GM19023 (cell line): Measurements from ENCODE around the gene COASY.
A peak's percentile ranks its signal among the peaks of the same experiment; 100 is the strongest.
"Not testable (repeated sequence)": the region's sequence is repeated elsewhere in the genome, so short reads cannot be mapped to it uniquely, and the experiment has no call there.

Experiments used
- ATAC-seq: cut with Tn5 transposase; IDR thresholded peaks from one replicate; pipeline ENCODE4 v1.9.1; 2021; ENCODE audit warnings: mild to moderate bottlenecking, moderate library complexity; ENCODE audit not compliant: unreplicated experiment

Gene COASY

GRCh38 chr17:42531455-42532354 lies 30.2 kb upstream of the COASY start:
- no peak for ATAC-seq

GRCh38 chr17:42535155-42536047 lies 26.5 kb upstream of the COASY start:
- ATAC-seq: peak; percentile 9

- ATAC-seq: peak; percentile 88
Measured at GRCh38 chr17:42536048-42536371, 25.9 kb upstream of the COASY start, which contains the start of gene NAGLU. TSS of gene NAGLU (plus strand) at chr17:42536241. CDS start at chr17:42536273, 32 bp downstream.

DNA sequence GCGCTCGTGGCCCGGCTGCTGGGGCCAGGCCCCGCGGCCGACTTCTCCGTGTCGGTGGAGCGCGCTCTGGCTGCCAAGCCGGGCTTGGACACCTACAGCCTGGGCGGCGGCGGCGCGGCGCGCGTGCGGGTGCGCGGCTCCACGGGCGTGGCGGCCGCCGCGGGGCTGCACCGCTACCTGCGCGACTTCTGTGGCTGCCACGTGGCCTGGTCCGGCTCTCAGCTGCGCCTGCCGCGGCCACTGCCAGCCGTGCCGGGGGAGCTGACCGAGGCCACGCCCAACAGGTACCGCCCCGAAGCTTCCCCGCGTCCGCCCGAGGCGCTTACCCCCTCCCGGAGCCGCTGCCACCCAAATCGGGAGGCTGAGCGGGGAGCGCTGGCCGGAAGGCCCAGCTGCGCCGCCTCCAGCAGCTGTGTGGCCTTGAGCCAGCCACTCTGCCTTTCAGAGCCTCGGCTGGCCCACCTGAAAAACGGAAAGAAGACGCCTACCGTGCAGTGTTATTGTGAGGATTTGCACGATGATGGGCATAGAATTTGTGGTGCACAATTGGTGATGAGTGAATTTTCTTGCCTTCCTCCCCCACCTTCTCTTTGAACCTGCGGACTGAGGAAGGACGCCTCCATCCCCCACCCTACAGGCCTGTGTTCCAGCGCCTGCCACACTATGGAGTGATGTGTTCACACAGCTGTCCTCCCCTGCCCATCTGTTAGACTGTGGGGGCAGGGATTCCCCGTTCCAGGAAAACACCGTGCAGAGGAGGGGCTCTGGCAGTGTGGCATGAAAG lies 25.4 kb upstream of the COASY start:
- ATAC-seq: peak; percentile 61

DNA sequence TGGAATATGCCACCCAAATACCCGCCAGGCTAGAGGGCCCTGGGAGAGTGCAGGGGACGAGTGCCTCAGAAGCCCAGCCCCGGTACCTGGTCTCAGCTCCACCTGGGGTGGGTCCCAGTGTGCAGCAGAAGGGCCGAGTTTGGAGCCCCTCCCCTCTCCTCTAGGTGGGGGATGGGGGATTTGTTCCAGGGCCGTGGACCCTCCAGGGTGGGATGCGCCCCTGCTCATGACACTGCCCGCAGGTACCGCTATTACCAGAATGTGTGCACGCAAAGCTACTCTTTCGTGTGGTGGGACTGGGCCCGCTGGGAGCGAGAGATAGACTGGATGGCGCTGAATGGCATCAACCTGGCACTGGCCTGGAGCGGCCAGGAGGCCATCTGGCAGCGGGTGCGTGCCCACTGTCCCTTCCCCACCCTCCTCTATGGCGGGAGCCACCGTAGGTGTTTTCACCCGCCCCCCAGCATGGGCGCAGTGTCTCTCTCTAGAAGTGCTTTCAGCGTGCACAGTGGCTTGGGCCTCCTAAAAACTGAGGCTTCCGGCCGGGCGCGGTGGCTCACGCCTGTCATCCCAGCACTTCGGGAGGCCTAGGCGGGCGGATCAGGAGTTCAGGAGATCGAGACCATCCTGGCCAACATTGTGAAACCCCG lies 24.7 kb upstream of the COASY start:
- no peak for ATAC-seq

DNA sequence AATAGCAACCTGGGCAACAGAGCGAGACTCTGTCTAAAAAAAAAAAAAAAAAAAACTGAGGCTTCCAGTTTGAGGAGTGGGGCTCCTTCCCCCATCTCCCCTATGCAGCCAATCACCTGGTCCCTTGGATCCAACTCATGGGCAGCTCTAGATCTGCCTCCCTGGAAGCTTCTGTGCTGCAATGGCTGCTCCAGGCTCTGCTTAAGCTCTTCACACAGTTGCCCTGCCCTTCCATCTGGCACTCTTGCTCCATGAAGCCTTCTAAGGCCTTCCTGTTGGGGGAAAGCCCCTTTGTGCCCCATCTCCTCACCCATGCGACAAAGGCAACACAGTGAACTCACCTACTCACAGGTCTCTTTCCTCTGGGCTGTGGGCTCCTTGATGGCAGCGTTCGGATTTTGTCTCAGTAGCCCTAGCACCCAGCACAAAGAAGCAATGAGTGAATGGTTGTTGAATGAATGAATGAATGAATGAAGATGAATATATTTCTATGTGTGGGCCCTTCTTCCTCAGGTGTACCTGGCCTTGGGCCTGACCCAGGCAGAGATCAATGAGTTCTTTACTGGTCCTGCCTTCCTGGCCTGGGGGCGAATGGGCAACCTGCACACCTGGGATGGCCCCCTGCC lies 24.0 kb upstream of the COASY start:
- no peak for ATAC-seq

DNA sequence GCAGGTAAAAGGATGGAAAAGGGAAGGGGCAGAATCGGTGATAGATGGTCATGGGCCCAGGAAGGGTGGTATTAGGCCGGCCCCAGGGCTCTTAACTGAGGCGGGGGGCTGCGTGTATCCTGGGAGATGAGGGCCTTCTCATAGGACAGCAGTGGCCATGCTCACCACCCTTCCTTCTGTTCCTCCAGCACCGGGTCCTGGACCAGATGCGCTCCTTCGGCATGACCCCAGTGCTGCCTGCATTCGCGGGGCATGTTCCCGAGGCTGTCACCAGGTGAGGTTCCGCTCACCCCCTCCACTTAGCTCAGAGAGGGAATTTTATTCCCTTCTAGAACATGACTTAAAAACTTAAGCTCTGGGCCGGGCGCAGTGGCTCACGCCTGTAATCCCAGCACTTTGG lies 23.5 kb upstream of the COASY start:
- ATAC-seq: no peak

GRCh38 chr17:42540558-42540957 lies 21.4 kb upstream of the COASY start:
- not testable (repeated sequence) for ATAC-seq

GRCh38 chr17:42541041-42541833 lies 20.7 kb upstream of the COASY start:
- no peak for ATAC-seq

GRCh38 chr17:42543190-42544079 lies 18.5 kb upstream of the COASY start:
- ATAC-seq: no peak

GRCh38 chr17:42544874-42545283 lies 17.1 kb upstream of the COASY start:
- no peak for ATAC-seq

- ATAC-seq: not testable (repeated sequence)
Measured at GRCh38 chr17:42545755-42546505, 16.0 kb upstream of the COASY start.

- no peak for ATAC-seq
Measured at GRCh38 chr17:42547001-42547461, 14.9 kb upstream of the COASY start.

DNA sequence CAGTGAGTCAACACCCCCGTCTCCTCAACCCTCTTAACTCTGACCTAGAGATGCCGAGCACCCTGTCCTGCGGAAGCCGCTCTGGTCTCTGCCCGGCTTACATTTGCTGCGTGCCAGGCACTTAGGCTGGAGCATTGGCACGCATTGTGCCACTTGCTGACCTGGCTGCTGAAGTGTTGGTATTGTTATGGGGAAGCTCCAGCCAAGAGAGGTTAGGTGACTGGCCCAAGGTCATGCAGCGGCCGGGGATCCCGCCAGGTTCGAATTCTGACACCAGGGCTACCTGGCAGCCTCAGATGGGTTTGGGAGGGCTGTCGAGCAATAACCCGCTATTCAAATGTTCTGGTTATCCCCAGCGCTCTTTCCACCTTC lies 14.3 kb upstream of the COASY start:
- no peak for ATAC-seq

DNA sequence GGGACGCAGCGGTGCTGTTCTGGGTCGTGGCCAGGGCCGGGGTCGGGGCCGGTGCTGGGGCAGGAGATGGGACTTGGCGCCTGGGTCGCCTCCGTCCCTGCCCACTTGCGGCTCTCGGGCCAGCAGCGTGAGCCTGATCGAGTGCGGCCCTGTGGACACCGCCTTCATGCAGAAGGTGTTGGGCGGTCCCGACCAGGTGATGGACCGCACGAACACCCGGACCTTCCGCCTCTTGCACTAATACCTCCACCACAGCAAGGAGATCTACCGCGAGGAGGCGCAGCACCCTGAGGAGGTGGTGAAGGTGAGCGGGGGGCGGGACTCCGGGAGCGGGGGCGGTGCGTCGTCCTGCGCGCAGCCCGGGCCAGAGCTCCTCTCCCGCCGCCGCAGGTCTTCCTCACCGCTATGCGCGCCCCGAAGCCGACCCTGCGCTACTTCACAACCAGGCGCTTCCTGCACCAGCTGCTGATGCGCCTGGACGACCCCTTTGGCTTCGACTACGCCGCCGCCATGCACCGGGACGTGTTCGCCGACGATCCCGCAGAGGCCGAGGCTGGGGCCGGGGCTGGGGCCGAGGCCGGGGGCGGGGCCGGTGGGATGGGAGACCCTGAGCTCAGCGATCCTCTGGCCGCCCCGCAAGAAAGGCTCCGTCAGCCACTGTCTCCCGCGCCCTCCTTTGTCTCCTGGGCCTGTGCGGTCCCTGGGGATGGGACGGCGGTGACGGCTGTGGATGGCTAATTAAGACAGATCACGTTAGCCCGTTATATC lies 13.7 kb upstream of the COASY start:
- ATAC-seq: peak; percentile 63

DNA sequence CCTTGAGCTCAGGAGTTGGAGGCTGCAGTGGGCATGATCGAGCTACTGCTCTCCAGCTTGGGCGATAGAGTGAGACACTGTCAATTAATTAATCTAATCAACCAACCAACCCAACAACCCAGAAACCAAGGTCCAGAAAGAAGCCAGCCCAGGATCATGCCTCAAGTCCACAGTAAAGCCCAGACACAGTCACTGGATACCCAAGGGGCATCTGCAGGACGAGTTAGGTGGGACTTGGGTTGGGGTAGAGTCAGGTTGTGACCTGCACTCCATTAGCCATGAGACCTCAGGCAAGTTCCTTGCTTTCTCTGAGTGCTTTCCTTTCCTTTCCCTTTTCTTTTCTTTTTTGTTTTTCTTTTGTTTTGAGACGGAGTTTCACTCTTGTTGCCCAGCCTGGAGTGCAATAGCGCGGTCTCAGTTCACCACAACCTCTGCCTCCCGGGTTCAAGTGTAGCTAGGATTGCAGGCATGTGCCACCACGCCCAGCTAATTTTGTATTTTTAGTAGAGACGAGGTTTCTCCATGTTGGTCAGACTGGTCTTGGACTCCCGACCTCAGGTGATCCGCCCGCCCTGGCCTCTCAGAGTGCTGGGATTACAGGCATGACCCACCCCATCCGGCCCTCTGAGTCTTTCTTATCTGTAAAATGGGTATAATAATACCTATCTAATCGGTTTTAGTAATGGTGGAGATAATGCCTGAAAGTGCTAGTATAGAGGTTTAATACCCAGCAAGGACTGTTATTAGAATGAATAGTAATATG lies 12.8 kb upstream of the COASY start:
- no peak for ATAC-seq
